Activated CD4-positive, alpha-beta memory T cell treated with anti-CD3 and anti-CD28 coated beads, Interleukin-2, amount 10 ng/mL, durations not matched to agents 7 days and 5 days (primary cell): Measurements from ENCODE around the gene SLC13A2. TPM values are rescaled to one million over a fixed set of nuclear protein-coding genes. Genes with fewer than 3 reads are reported as not detected.
"Not testable (repeated sequence)": the region's sequence is repeated elsewhere in the genome, so short reads cannot be mapped to it uniquely, and the experiment has no call there.

Source experiments
- CTCF ChIA-PET: fragments of 350-600 bp; sonication (Branson Sonifier 250); formaldehyde crosslinking; loops from one replicate; lab custom pipeline; 2021; ENCODE audit warnings: antibody characterized with exemption, inconsistent platforms; lab: Charles Lee
- POLR2A ChIA-PET: fragments of 350-600 bp; sonication (Branson Sonifier 250); formaldehyde crosslinking; loops from one replicate; lab custom pipeline; 2021; ENCODE audit warnings: antibody characterized with exemption; lab: Charles Lee
- DNase-seq: peaks from one replicate; pipeline ENCODE4 v3.0.0-alpha.2; 2020
- H3K27ac Mint-ChIP-seq: one replicate; pipeline ENCODE4 v1.8.0; 2021; ENCODE audit warnings: mild to moderate bottlenecking, mixed read lengths
- H3K27me3 Mint-ChIP-seq: one replicate; pipeline ENCODE4 v1.8.0; 2021; ENCODE audit warnings: mixed read lengths
- H3K36me3 Mint-ChIP-seq: one replicate; pipeline ENCODE4 v1.8.0; 2021; ENCODE audit warnings: low read depth, mixed read lengths
- H3K4me1 Mint-ChIP-seq: one replicate; pipeline ENCODE4 v1.8.0; 2021; ENCODE audit warnings: mixed read lengths
- H3K4me3 Mint-ChIP-seq: one replicate; pipeline ENCODE4 v1.8.0; 2021; ENCODE audit warnings: mild to moderate bottlenecking, mixed read lengths
- H3K9me3 Mint-ChIP-seq: one replicate; pipeline ENCODE4 v1.8.0; 2021; ENCODE audit warnings: mixed read lengths
- total RNA-seq, 2 experiments: library from RNA; stranded (reverse); gene quantifications; one replicate each; pipeline ENCODE4 v1.2.3, GENCODE V29; 2021

SLC13A2 gene
- total RNA-seq, 2 experiments from 2014 or later = not detected

DNA sequence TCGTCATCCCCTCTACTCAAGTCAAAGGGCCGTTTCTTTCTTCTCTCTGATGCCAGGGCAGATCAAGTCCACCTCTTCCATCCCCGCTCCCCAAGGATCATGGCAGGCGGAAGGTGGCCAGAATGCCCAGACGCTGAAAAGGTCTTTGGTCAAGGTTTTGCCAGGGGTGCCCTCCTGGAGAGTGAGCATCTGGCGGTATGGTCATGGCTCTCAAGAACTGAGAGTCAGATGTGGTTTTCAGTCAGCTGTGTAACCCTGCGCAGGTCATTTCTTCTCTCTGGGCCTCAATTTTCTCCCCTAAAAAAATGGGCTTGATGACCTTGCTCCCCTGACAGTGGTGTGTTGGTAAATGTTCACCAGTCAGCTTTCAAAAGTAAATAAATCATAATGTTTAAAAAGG is 45.1 kb downstream of the SLC13A2 start:
- H3K27ac Mint-ChIP-seq = no peak overlapping the region
- peaks cover 6% of the 10 kb centered on the region for H3K9me3 Mint-ChIP-seq

DNA sequence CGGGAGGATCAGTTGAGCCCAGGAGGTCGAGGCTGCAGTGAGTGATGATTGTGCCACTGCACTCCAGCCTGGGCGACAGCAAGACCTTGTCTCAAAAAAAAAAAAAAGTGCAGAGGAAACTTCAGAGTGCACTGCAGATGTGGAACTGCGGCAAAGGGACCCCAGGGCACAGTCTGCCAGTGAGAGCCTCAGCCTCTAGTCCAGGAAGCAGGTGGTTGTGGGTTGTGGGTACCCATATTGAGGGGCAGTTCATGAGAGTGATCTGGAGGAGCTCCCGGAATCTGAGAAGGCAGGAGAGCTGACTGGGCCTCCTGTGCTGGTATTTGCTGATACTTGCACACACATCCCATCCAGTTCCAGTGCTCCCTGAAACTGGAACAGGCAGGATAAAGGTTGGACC is 45.8 kb downstream of the SLC13A2 start:
- no peak for DNase-seq

More for the DNA sequence above, 45.1 kb downstream of the SLC13A2 start:
- DNase-seq = no peak
- ChIA-PET CTCF (no interaction called here), POLR2A (no interaction called here)
- Mint-ChIP-seq H3K4me1 (no peaks in the 10 kb centered on the region), H3K36me3 (no peaks in the 10 kb centered on the region), H3K27me3 (peaks cover 4% of the 10 kb centered on the region), H3K4me3 (no peak overlapping the region)

DNA sequence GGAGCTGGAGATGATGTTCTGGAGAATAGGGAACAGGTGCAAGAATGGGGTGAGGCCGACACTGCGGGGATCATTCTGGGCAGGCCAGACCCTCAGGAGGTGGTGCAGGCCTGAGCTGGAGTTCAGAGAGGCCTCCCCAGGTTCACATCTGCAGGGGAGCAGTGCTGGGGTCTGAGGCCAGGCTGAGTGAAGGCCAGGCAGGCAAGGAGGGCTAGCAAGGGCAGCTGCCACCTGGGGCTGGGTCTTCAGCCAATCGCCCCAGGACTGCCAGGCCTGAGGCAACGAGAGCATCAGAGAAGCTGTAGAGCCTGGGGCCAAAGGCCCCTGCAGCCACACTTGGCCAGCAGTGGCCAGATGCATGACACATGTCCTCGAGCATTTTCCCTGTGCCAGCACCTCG is 47.2 kb downstream of the SLC13A2 start:
- Mint-ChIP-seq H3K36me3 (no peaks in the 10 kb centered on the region), H3K4me3 (no peak overlapping the region), H3K4me1 (no peaks in the 10 kb centered on the region), H3K27me3 (no peaks in the 10 kb centered on the region), H3K27ac (no peak overlapping the region), H3K9me3 (peaks cover 6% of the 10 kb centered on the region)
- no peak for DNase-seq
- CTCF ChIA-PET = interaction anchor here (1.0 to 1.3 kb wide), 2 partner anchors 17 to 25 kb away, joined by 4 read pairs; no protein-coding TSS in a partner anchor
- POLR2A ChIA-PET = interaction anchor here (1.0 kb wide), 1 partner anchor 51 kb away, joined by 3 read pairs; the partner anchor contains the start of gene PIGS

More for the DNA sequence above, 45.8 kb downstream of the SLC13A2 start:
- Mint-ChIP-seq H3K27me3 (no peaks in the 10 kb centered on the region), H3K36me3 (no peaks in the 10 kb centered on the region), H3K4me3 (no peak overlapping the region), H3K27ac (no peak overlapping the region), H3K9me3 (peaks cover 6% of the 10 kb centered on the region), H3K4me1 (no peaks in the 10 kb centered on the region)
- POLR2A ChIA-PET = interaction anchor here (0.8 kb wide), 1 partner anchor 15 kb away, joined by 4 read pairs; no protein-coding TSS in a partner anchor
- CTCF ChIA-PET = interaction anchor here (1.3 kb wide), 1 partner anchor 18 kb away, joined by 4 read pairs; no protein-coding TSS in a partner anchor

DNA sequence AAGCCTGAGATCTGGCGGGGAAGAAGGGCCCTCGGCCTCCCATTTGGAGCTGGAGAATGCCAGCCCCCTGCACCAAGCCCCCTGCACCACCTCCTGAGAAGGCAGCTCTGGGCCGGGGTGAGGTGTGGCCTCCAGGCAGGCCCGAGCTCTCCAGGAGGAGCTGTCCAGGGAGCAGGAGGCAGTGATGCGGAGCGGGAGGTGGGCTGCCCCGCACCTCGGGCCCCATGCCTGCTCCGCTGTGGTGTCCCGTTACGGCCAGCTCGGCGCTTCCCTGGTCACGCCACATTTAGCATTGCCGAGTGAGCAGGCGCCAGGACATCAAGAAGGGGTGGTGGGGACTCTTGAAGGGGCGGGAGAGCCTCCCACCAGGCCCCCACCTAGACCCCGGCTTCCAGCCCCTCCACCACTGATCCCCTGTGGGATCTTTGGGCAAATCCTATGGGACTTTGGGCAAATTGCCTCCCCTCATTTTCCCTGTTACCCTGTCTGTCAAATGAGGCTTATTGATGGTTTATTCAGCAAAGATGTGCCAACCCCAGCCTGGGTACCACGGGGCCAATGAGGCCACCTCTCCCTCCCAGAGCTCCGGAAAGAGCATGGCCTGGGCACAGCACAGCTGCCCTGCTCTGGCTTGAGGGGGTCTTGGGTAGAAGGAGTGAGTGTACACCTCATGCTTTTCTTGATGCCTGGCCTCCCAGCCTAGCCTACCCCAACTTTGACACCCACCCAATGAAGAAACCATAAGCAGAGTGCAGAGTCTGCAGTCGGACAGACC is 48.1 kb downstream of the SLC13A2 start:
- H3K36me3 Mint-ChIP-seq = no peaks in the 10 kb centered on the region
- no peaks in the 10 kb centered on the region for H3K9me3 Mint-ChIP-seq
- ChIA-PET POLR2A (interaction anchor here (0.7 kb wide), 1 partner anchor 57 kb away, joined by 3 read pairs; no protein-coding TSS in a partner anchor), CTCF (no interaction called here)
- DNase-seq = no peak
- no peaks in the 10 kb centered on the region for H3K27me3 Mint-ChIP-seq
- no peaks in the 10 kb centered on the region for H3K4me1 Mint-ChIP-seq
- no peak overlapping the region for H3K4me3 Mint-ChIP-seq
- H3K27ac Mint-ChIP-seq = no peak overlapping the region

DNA sequence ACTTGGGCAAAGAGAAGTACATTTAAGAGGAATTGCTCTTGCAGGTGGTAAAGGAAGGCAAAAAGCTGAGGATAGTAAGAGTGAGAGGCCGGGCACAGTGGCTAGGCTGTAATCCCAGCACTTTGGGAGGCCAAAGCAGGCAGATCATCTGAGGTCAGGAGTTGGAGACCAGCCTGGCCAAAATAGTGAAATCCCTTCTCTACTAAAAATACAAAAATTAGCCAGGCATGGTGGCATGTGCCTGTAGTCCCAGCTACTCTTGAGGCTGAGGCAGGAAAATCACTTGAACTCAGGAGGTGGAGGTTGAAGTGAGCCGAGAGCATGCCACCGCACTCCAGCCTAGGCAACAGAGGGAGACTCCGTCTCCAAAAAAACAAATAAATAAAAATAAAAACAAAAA is 48.8 kb downstream of the SLC13A2 start:
- CTCF ChIA-PET, H3K9me3 Mint-ChIP-seq, H3K27me3 Mint-ChIP-seq, DNase-seq, POLR2A ChIA-PET, H3K4me3 Mint-ChIP-seq, H3K27ac Mint-ChIP-seq, H3K36me3 Mint-ChIP-seq, H3K4me1 Mint-ChIP-seq: not testable (repeated sequence)

DNA sequence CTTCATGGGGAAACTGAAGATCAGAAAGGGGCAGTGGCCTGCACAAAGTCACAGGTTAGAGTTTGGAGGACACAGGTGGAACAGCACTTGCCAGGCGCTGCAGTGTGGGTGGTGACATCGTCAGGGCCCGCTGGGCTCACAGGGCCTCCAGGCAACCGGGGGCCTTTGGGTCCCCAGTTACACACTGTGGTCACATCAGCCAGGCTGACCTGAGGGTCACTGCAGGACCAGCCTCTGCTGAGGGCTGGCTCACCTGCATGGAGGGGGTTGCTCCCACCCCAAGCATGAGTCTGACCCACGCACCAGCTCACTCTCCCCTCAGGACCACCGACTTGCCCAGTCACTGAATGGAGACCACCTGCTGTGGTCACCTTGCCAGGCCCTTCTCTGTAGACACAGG is 49.7 kb downstream of the SLC13A2 start:
- H3K4me1 Mint-ChIP-seq = no peaks in the 10 kb centered on the region
- CTCF ChIA-PET = no interaction called here
- no peak overlapping the region for H3K4me3 Mint-ChIP-seq
- H3K36me3 Mint-ChIP-seq = no peaks in the 10 kb centered on the region
- no peak overlapping the region for H3K27ac Mint-ChIP-seq
- H3K27me3 Mint-ChIP-seq = no peaks in the 10 kb centered on the region
- H3K9me3 Mint-ChIP-seq = no peaks in the 10 kb centered on the region
- no peak for DNase-seq
- POLR2A ChIA-PET = no interaction called here

DNA sequence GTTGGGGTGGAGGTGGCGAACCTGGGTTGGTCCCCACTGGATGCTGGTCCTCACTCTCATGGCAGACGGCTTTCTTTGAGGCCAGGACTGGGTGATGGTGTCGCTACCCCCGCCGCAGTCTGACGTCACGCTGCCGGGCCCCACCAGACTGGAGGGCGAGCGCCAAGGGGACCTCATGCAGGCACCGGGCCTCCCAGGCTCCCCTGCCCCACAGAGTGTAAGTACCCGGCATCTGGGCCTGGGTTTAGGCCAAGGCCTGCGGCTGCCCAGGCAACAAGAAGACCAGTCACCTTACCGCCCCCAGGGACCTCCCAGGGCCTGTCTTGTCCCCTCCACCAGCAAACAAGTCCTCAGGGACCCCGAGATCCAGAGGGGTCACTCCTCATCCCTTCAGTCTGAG is 50.4 kb downstream of the SLC13A2 start:
- CTCF ChIA-PET = no interaction called here
- H3K4me3 Mint-ChIP-seq = no peak overlapping the region
- H3K36me3 Mint-ChIP-seq = no peaks in the 10 kb centered on the region
- no peaks in the 10 kb centered on the region for H3K9me3 Mint-ChIP-seq
- no peaks in the 10 kb centered on the region for H3K27me3 Mint-ChIP-seq
- no peak overlapping the region for H3K27ac Mint-ChIP-seq
- no peaks in the 10 kb centered on the region for H3K4me1 Mint-ChIP-seq
- no peak for DNase-seq
- POLR2A ChIA-PET = interaction anchor here (1.0 kb wide), 1 partner anchor 29 kb away, joined by 3 read pairs; no protein-coding TSS in a partner anchor

DNA sequence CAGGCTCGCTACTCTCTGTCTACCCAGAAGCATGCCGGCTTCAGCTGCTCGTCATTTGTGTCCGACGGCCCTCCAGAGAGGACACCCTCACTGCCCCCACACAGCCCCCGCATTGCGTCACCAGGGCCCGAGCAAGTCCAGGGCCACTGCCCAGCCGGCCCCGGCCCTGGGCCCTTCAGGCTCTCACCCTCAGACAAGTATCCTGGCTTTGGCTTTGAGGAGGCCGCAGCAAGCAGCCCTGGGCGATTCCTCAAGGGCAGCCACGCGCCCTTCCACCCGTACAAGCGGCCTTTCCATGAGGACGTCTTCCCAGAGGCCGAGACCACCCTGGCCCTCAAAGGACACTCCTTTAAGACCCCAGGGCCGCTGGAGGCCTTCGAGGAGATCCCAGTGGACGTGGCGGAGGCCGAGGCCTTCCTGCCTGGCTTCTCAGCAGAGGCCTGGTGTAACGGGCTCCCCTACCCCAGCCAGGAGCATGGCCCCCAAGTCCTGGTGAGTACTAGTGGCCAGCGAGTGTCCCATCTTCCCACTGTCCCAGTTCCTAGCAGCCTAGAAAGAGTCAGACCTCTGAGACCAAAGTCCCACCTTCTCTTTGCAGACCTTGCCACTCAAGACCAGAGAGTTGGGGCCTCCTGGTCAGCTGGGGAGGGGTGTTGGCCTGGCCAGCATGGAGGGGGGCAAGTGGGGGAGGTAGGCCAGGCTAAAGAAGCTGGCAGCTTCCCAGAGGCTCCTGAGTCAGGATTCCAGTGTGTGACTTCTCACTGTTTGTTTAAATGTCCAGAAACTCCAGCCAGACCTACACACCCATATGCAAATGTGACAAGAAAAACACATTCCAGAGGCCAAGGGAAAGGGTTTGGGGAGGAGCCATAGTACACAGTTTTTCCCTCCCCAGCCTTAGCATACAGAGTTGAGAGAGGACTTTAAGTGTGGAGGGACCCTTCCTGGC is 51.3 kb downstream of the SLC13A2 start:
- ChIA-PET CTCF (no interaction called here), POLR2A (interaction anchor here (1.0 kb wide), 1 partner anchor 29 kb away, joined by 3 read pairs; no protein-coding TSS in a partner anchor)

DNA sequence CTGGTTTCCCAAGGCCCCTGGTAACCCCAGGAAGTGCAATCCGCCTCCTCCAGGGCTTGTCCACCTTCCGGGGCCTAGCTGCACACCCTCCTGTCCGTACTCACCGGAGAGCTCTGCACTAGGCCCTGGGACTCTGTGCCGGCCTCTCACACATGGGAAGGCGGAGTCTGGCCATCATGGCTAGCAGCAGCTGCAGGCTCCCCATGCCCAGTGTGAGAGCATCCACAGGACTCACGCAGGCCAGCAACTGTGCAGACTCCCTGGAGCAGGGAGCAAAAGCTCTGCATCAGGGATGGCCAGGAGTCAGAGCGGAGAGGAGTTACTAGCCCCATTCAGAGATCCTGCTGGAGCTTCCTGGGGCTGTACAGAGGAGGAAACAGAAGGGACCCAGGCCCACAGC is 52.9 kb downstream of the SLC13A2 start:
- Mint-ChIP-seq H3K27ac (no peak overlapping the region), H3K27me3 (no peaks in the 10 kb centered on the region), H3K9me3 (no peaks in the 10 kb centered on the region), H3K36me3 (no peaks in the 10 kb centered on the region), H3K4me1 (no peaks in the 10 kb centered on the region), H3K4me3 (no peak overlapping the region)
- no peak for DNase-seq
- POLR2A ChIA-PET = no interaction called here
- CTCF ChIA-PET = no interaction called here

More for the DNA sequence above, 51.3 kb downstream of the SLC13A2 start:
- H3K27me3 Mint-ChIP-seq = no peaks in the 10 kb centered on the region
- no peaks in the 10 kb centered on the region for H3K4me1 Mint-ChIP-seq
- no peak for DNase-seq
- no peak overlapping the region for H3K27ac Mint-ChIP-seq
- no peaks in the 10 kb centered on the region for H3K9me3 Mint-ChIP-seq
- H3K4me3 Mint-ChIP-seq = no peak overlapping the region
- no peaks in the 10 kb centered on the region for H3K36me3 Mint-ChIP-seq

DNA sequence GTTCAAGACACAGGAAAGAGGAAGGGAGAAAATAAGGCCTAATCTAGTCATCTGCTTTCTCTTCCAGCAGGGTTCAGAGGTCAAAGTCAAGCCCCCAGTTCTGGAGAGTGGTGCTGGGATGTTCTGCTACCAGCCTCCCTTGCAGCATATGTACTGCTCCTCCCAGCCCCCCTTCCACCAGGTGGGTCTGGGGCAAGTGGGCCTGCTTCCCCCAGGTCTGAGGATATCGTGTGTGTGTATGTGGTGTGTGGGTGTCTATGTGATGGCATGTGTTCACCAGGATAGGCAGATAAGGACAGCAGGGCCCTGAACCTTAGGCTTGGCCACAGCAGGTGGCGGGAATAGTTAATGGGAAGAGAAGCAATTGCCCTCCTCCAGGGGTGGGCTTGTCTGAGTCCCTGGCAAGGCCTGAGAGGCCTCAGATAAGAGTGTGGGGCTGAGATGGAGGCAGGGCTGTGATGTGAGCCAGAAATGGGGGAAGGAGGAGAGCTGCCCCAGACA is 53.8 kb downstream of the SLC13A2 start:
- no peaks in the 10 kb centered on the region for H3K36me3 Mint-ChIP-seq
- no peak for DNase-seq
- POLR2A ChIA-PET = no interaction called here
- no peak overlapping the region for H3K27ac Mint-ChIP-seq
- no peaks in the 10 kb centered on the region for H3K4me1 Mint-ChIP-seq
- H3K9me3 Mint-ChIP-seq = no peaks in the 10 kb centered on the region
- H3K27me3 Mint-ChIP-seq = peaks cover 2% of the 10 kb centered on the region
- no peak overlapping the region for H3K4me3 Mint-ChIP-seq
- CTCF ChIA-PET = no interaction called here

DNA sequence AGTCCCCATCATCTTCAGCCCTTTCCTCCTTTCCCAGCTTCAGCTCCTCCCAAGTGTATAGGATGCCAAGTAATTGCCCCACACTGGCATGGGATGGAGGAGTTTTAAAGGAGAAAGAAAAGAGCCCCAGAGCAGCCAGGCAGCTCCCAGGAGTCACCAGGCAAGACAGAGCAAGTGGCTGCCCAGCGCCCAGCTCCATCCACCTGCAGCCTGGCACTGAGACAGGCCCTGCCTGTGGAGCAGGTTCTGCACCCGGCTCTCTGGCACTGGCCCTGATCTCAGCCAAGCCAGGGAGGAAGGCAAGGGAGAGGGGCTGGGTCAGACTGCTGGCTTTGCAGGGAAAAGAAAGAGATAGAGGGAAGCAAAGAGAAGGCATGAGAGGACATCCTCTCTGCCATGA is 54.4 kb downstream of the SLC13A2 start:
- CTCF ChIA-PET = interaction anchor here (1.1 kb wide), 1 partner anchor 13 kb away, joined by 3 read pairs; no protein-coding TSS in a partner anchor
- H3K27ac Mint-ChIP-seq = no peak overlapping the region

DNA sequence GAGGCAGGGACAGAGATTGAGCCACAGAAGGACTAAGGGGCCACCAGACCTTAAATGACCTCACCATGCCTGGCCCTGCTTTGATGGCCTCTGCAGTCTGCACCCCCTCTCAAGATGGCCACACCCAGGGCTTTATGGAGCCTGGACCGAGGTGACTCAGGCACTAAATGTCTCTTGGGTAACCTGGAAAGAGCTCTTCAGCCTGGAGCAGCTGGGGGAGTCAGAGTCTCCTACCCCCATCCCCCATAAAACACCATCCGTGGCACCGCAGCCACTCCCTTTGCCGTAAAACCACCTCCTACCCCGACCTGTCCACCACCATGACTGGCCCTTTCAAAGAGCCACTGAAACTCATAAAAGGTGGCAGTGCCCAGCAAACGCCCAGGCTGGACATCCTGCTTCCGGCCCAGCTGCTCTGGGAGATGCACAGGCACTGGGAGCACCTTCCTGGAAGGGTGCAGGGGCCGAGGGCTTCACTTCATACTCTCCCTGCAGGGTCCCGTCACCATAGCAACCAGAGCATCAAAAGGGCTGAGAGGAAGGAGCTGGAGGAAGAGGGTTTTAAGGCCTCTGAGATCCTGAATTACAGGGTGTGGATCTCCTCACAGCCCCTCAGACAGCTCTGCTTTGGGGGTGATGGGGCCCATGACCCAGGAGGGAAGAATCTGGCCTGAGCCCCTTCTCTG is 55.0 kb downstream of the SLC13A2 start:
- H3K36me3 Mint-ChIP-seq = no peaks in the 10 kb centered on the region
- H3K4me3 Mint-ChIP-seq = no peak overlapping the region
- POLR2A ChIA-PET = no interaction called here
- H3K27ac Mint-ChIP-seq = no peak overlapping the region
- no peaks in the 10 kb centered on the region for H3K9me3 Mint-ChIP-seq
- H3K27me3 Mint-ChIP-seq = peaks cover 2% of the 10 kb centered on the region
- CTCF ChIA-PET = interaction anchor here (1.1 kb wide), 1 partner anchor 12 kb away, joined by 3 read pairs; no protein-coding TSS in a partner anchor
- no peak for DNase-seq
- H3K4me1 Mint-ChIP-seq = no peaks in the 10 kb centered on the region

More for the DNA sequence above, 54.4 kb downstream of the SLC13A2 start:
- Mint-ChIP-seq H3K36me3 (no peaks in the 10 kb centered on the region), H3K27me3 (peaks cover 2% of the 10 kb centered on the region), H3K9me3 (no peaks in the 10 kb centered on the region), H3K4me1 (no peaks in the 10 kb centered on the region), H3K4me3 (no peak overlapping the region)
- POLR2A ChIA-PET = no interaction called here
- no peak for DNase-seq
